Naive thymus-derived CD8-positive, alpha-beta T cell (primary cell): ENCODE measurements around the gene CCNQ. TPM values are rescaled to one million over a fixed set of nuclear protein-coding genes. Genes with fewer than 3 reads are reported as not detected.
A peak's percentile ranks its signal among the peaks of the same experiment; 100 is the strongest.

Experiments used
- ATAC-seq, 2 donors: fragments of 150-1000 bp; cut with Tn5 transposase in 1 of 2; sonication (Bioruptor Pico), chemical (Tn5 transposase) in 1 of 2; 1 replicate in 1 of 2; 2 replicates in 1 of 2; pipeline ENCODE4 v1.10.0; 2021; ENCODE audit warnings: mild to moderate bottlenecking in 2 of 2, moderate library complexity in 2 of 2
- POLR2A ChIA-PET: fragments of 350-600 bp; sonication (Branson Sonifier 250); formaldehyde crosslinking; loops from one replicate; lab custom pipeline; 2021; ENCODE audit warnings: antibody characterized with exemption; lab: Charles Lee
- DNase-seq, 10 donors: peaks; one replicate each; pipeline versions ENCODE4 v3.0.0 to v3.0.0-alpha.2; 2020 to 2022
- H3K27ac Mint-ChIP-seq, 10 donors: one replicate each; pipeline ENCODE4 v1.8.0; 2020 to 2022; ENCODE audit warnings: mild to moderate bottlenecking in 10 of 10, mixed read lengths in 10 of 10, moderate library complexity in 4 of 10, inconsistent platforms in 1 of 10
- H3K27me3 Mint-ChIP-seq, 5 donors: one replicate each; pipeline ENCODE4 v1.8.0; 2021 to 2022; ENCODE audit warnings: mixed read lengths in 5 of 5
- H3K36me3 Mint-ChIP-seq, 3 donors: one replicate each; pipeline ENCODE4 v1.8.0; 2020 to 2022; ENCODE audit warnings: mixed read lengths in 3 of 3, mild to moderate bottlenecking in 2 of 3, inconsistent platforms in 1 of 3
- H3K4me1 Mint-ChIP-seq, 4 donors: one replicate each; pipeline ENCODE4 v1.8.0; 2021 to 2022; ENCODE audit warnings: mixed read lengths in 4 of 4
- H3K4me3 Mint-ChIP-seq, 10 donors: one replicate each; pipeline ENCODE4 v1.8.0; 2020 to 2022; ENCODE audit warnings: mild to moderate bottlenecking in 10 of 10, mixed read lengths in 10 of 10, moderate library complexity in 6 of 10, inconsistent platforms in 1 of 10
- H3K9me3 Mint-ChIP-seq, 9 donors: one replicate each; pipeline ENCODE4 v1.8.0; 2020 to 2022; ENCODE audit warnings: mixed read lengths in 9 of 9, mild to moderate bottlenecking in 3 of 9, inconsistent platforms in 1 of 9, moderate library complexity in 1 of 9
- polyA plus RNA-seq, 3 donors: library from polyadenylated mRNA; unstranded; fragments of 300-500 nt; fragmentation: Illumina TruSeq; gene quantifications; one replicate each; pipeline ENCODE4 v1.2.3, GENCODE V29; 2021
- total RNA-seq, 8 experiments: library from RNA in 2 of 8; stranded (reverse) in 2 of 8; gene quantifications; one replicate each; pipeline ENCODE4 v1.2.3 and lab custom pipeline; 2021 to 2026

The CCNQ gene
- total and polyA plus RNA-seq, 5 experiments from 2014 or later, result 25.3 to 37.6 (median 28.7) TPM

GRCh38 chrX:153641627-153642026 lies 42.7 kb upstream of the CCNQ start:
- peaks cover 0 to 3% (median 0%) of the 10 kb centered on the region in 3 donors for H3K36me3 Mint-ChIP-seq
- H3K27ac Mint-ChIP-seq, result no peak overlapping the region
- POLR2A ChIA-PET, result no interaction called here
- peaks cover 6 to 46% (median 19%) of the 10 kb centered on the region in 5 donors for H3K27me3 Mint-ChIP-seq
- peak overlapping the region in 5 of 10 donors; percentile 22 to 52 (median 31) for H3K4me3 Mint-ChIP-seq
- peaks cover 0 to 2% (median 0%) of the 10 kb centered on the region in 9 donors for H3K9me3 Mint-ChIP-seq
- DNase-seq (no peak), ATAC-seq (no peak)
- peaks cover 5 to 14% (median 12%) of the 10 kb centered on the region in 4 donors for H3K4me1 Mint-ChIP-seq

- no peaks in the 10 kb centered on the region for H3K36me3 Mint-ChIP-seq
- H3K4me1 Mint-ChIP-seq, result peaks cover 5 to 14% (median 12%) of the 10 kb centered on the region in 4 donors
- DNase-seq, result no peak
- peaks cover 0 to 2% (median 0%) of the 10 kb centered on the region in 9 donors for H3K9me3 Mint-ChIP-seq
- peak overlapping the region in 3 of 10 donors; percentile 22 to 37 (median 27) for H3K4me3 Mint-ChIP-seq
- peaks cover 6 to 42% (median 15%) of the 10 kb centered on the region in 5 donors for H3K27me3 Mint-ChIP-seq
- ATAC-seq, result no peak
- H3K27ac Mint-ChIP-seq, result no peak overlapping the region
- POLR2A ChIA-PET, result no interaction called here
These were observed 42.0 kb upstream of the CCNQ start for GRCh38 chrX:153640736-153641575.

- H3K27me3 Mint-ChIP-seq, result peaks cover 3 to 36% (median 15%) of the 10 kb centered on the region in 5 donors
- no peaks in the 10 kb centered on the region for H3K36me3 Mint-ChIP-seq
- peaks cover 5 to 14% (median 12%) of the 10 kb centered on the region in 4 donors for H3K4me1 Mint-ChIP-seq
- peak overlapping the region in 1 of 10 donors; percentile 20 for H3K4me3 Mint-ChIP-seq
- POLR2A ChIA-PET, result no interaction called here
- peaks cover 0 to 2% (median 0%) of the 10 kb centered on the region in 9 donors for H3K9me3 Mint-ChIP-seq
- H3K27ac Mint-ChIP-seq, result no peak overlapping the region
- no peak for DNase-seq
- no peak for ATAC-seq
These were observed 41.2 kb upstream of the CCNQ start for GRCh38 chrX:153640045-153640686.

GRCh38 chrX:153639177-153640044 lies 40.5 kb upstream of the CCNQ start:
- peaks cover 4 to 14% (median 12%) of the 10 kb centered on the region in 4 donors for H3K4me1 Mint-ChIP-seq
- H3K36me3 Mint-ChIP-seq, result no peaks in the 10 kb centered on the region
- ATAC-seq, result no peak
- peaks cover 3 to 31% (median 10%) of the 10 kb centered on the region in 5 donors for H3K27me3 Mint-ChIP-seq
- peaks cover 0 to 2% (median 0%) of the 10 kb centered on the region in 9 donors for H3K9me3 Mint-ChIP-seq
- POLR2A ChIA-PET, result no interaction called here
- no peak for DNase-seq
- no peak overlapping the region for H3K4me3 Mint-ChIP-seq
- H3K27ac Mint-ChIP-seq, result no peak overlapping the region

- H3K36me3 Mint-ChIP-seq, result no peaks in the 10 kb centered on the region
- H3K4me1 Mint-ChIP-seq, result peaks cover 4 to 14% (median 11%) of the 10 kb centered on the region in 4 donors
- peak overlapping the region in 1 of 10 donors; percentile 5 for H3K27ac Mint-ChIP-seq
- DNase-seq (no peak), ATAC-seq (no peak)
- no peak overlapping the region for H3K4me3 Mint-ChIP-seq
- H3K27me3 Mint-ChIP-seq, result peaks cover 3 to 31% (median 10%) of the 10 kb centered on the region in 5 donors
- peaks cover 0 to 2% (median 0%) of the 10 kb centered on the region in 9 donors for H3K9me3 Mint-ChIP-seq
- POLR2A ChIA-PET, result no interaction called here
These were observed 39.7 kb upstream of the CCNQ start for GRCh38 chrX:153638436-153639176.

GRCh38 chrX:153638041-153638371 lies 39.1 kb upstream of the CCNQ start:
- H3K27me3 Mint-ChIP-seq, result peaks cover 3 to 26% (median 8%) of the 10 kb centered on the region in 5 donors
- H3K27ac Mint-ChIP-seq, result no peak overlapping the region
- peaks cover 4 to 12% (median 9%) of the 10 kb centered on the region in 4 donors for H3K4me1 Mint-ChIP-seq
- H3K9me3 Mint-ChIP-seq, result peaks cover 0 to 2% (median 0%) of the 10 kb centered on the region in 9 donors
- no peaks in the 10 kb centered on the region for H3K36me3 Mint-ChIP-seq
- POLR2A ChIA-PET, result no interaction called here
- ATAC-seq (no peak), DNase-seq (no peak)
- no peak overlapping the region for H3K4me3 Mint-ChIP-seq

- no peak overlapping the region for H3K4me3 Mint-ChIP-seq
- peaks cover 4 to 8% (median 5%) of the 10 kb centered on the region in 4 donors for H3K4me1 Mint-ChIP-seq
- H3K9me3 Mint-ChIP-seq, result peaks cover 0 to 2% (median 0%) of the 10 kb centered on the region in 9 donors
- POLR2A ChIA-PET, result no interaction called here
- no peak for ATAC-seq
- H3K27me3 Mint-ChIP-seq, result peaks cover 2 to 20% (median 4%) of the 10 kb centered on the region in 5 donors
- H3K36me3 Mint-ChIP-seq, result no peaks in the 10 kb centered on the region
- no peak for DNase-seq
- H3K27ac Mint-ChIP-seq, result no peak overlapping the region
These were observed 38.4 kb upstream of the CCNQ start for GRCh38 chrX:153637121-153638040.

GRCh38 chrX:153636716-153637115 lies 37.8 kb upstream of the CCNQ start:
- Mint-ChIP-seq H3K4me3 (no peak overlapping the region), H3K36me3 (no peaks in the 10 kb centered on the region), H3K27me3 (peaks cover 2 to 17% (median 4%) of the 10 kb centered on the region in 5 donors), H3K27ac (no peak overlapping the region), H3K4me1 (peaks cover 4 to 7% (median 4%) of the 10 kb centered on the region in 4 donors), H3K9me3 (peaks cover 0 to 3% (median 0%) of the 10 kb centered on the region in 9 donors)
- ATAC-seq (no peak), DNase-seq (no peak)
- POLR2A ChIA-PET, result no interaction called here

- H3K4me3 Mint-ChIP-seq, result no peak overlapping the region
These were observed 37.1 kb upstream of the CCNQ start for GRCh38 chrX:153635788-153636668.

GRCh38 chrX:153635388-153635787 lies 36.4 kb upstream of the CCNQ start:
- ATAC-seq (no peak), DNase-seq (no peak)
- POLR2A ChIA-PET, result no interaction called here
- H3K27me3 Mint-ChIP-seq, result peaks cover 0 to 10% (median 3%) of the 10 kb centered on the region in 5 donors
- peaks cover 0 to 6% (median 0%) of the 10 kb centered on the region in 3 donors for H3K36me3 Mint-ChIP-seq
- no peak overlapping the region for H3K27ac Mint-ChIP-seq
- H3K4me3 Mint-ChIP-seq, result no peak overlapping the region
- peaks cover 0 to 14% (median 5%) of the 10 kb centered on the region in 9 donors for H3K9me3 Mint-ChIP-seq
- H3K4me1 Mint-ChIP-seq, result no peaks in the 10 kb centered on the region

More at GRCh38 chrX:153635788-153636668, 37.1 kb upstream of the CCNQ start:
- Mint-ChIP-seq H3K27ac (peak overlapping the region in 1 of 10 donors; percentile 27), H3K9me3 (peaks cover 0 to 8% (median 3%) of the 10 kb centered on the region in 9 donors), H3K4me1 (peaks cover 0 to 2% (median 0%) of the 10 kb centered on the region in 4 donors), H3K36me3 (peaks cover 0 to 4% (median 0%) of the 10 kb centered on the region in 3 donors), H3K27me3 (peaks cover 0 to 10% (median 3%) of the 10 kb centered on the region in 5 donors)
- no peak for DNase-seq
- ATAC-seq, result peak; percentile 54 to 63
- POLR2A ChIA-PET, result no interaction called here
